Esophagus squamous epithelium (tissue), 4 donors: ENCODE data around the gene ZSWIM5.

ENCODE experiments used
- CTCF ChIP-seq, 6 experiments: fragments of 450-650 bp in 4 of 6; fragments of 200-600 bp in 2 of 6; sonication (generic) in 2 of 6; IDR thresholded peaks; one replicate each; pipeline ENCODE4 v1.5.1; 2016 to 2019; ENCODE audit warnings: antibody characterized with exemption in 6 of 6, mild to moderate bottlenecking in 4 of 6, moderate library complexity in 4 of 6
- POLR2A ChIP-seq, 4 donors: fragments of 450-650 bp; IDR thresholded peaks; one replicate each; pipeline ENCODE4 v1.6.1; 2017; ENCODE audit warnings: antibody characterized with exemption in 4 of 4, mild to moderate bottlenecking in 4 of 4, moderate library complexity in 3 of 4

DNA sequence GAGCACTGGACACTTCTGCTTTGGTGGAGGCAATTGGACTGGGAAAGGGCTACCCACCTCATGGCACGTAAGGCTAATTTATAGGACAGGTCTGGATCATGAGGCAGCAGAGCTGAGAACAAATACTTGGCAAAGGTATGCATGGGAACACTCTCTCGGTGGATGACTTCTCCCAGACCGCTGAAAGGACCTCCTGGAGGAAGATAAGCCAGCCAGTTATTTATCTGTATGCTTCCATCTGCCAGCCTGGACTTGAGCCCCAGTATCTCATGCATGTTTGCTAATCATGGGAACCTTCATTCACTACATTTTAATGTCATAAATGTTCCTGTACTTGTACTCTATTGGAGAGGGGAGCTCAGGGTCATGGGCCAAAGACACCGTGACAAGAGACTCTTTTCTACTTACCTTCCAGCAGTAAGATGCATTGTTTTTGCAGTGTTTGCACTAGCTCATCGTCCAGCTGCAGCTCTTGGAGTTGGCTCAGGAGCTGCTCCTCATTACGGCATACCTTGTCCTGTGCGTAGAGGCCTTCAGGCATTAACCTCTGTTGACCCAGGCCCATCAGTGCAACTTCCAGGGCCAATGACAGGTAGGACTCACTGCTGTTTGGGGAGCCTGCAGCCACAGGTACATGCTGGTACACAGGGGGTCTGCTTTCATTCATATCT is 170.6 kb downstream of the ZSWIM5 start:
- no peak for TF ChIP-seq CTCF (IDR thresholded peaks at IDR 0.05)
- no peak for TF ChIP-seq POLR2A (IDR thresholded peaks at IDR 0.05)
